GM10266 (cell line): ENCODE measurements around the gene GUK1.
A peak's percentile ranks its signal among the peaks of the same experiment; 100 is the strongest.

Source experiments
- DNase-seq: peaks from one replicate; pipeline ENCODE4 v3.0.0; 2012; ENCODE audit errors: extremely low spot score
- CTCF ChIP-seq: IDR thresholded peaks from 2 replicates; pipeline ENCODE4 v1.5.1; 2012; ENCODE audit warnings: mild to moderate bottlenecking, low read depth; ENCODE audit not compliant: control insufficient read depth, insufficient read depth; ENCODE audit errors: missing control alignments

The GUK1 gene

GRCh38 chr1:228174482-228175315 is 34.6 kb downstream of the GUK1 start:
- peak; percentile 69 for DNase-seq

GRCh38 chr1:228175316-228176023 is 35.4 kb downstream of the GUK1 start:
- no peak for TF ChIP-seq CTCF
- no peak for DNase-seq

More at GRCh38 chr1:228174482-228175315, 34.6 kb downstream of the GUK1 start:
- no peak for TF ChIP-seq CTCF

- no peak for TF ChIP-seq CTCF
Observed at GRCh38 chr1:228176024-228176395, 35.9 kb downstream of the GUK1 start.

GRCh38 chr1:228176461-228177182 is 36.5 kb downstream of the GUK1 start:
- no peak for TF ChIP-seq CTCF
- DNase-seq: no peak

More at GRCh38 chr1:228176024-228176395, 35.9 kb downstream of the GUK1 start:
- no peak for DNase-seq

DNA sequence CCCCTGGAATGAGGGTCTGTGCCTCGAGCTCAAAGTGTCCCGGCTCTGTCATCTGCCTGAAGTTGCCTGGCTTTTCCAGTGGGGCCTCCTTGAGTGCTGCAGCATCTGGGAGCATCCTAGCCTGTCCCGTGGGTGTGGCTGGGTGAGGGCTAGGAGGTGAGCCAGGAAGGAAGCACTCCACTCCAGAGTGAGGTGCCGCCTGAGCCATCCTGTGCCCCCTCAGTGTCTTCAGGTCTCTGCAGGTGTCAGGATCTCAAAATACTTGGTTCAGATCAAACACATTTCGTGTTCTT is 37.0 kb downstream of the GUK1 start:
- TF ChIP-seq CTCF: no peak
- DNase-seq: no peak

DNA sequence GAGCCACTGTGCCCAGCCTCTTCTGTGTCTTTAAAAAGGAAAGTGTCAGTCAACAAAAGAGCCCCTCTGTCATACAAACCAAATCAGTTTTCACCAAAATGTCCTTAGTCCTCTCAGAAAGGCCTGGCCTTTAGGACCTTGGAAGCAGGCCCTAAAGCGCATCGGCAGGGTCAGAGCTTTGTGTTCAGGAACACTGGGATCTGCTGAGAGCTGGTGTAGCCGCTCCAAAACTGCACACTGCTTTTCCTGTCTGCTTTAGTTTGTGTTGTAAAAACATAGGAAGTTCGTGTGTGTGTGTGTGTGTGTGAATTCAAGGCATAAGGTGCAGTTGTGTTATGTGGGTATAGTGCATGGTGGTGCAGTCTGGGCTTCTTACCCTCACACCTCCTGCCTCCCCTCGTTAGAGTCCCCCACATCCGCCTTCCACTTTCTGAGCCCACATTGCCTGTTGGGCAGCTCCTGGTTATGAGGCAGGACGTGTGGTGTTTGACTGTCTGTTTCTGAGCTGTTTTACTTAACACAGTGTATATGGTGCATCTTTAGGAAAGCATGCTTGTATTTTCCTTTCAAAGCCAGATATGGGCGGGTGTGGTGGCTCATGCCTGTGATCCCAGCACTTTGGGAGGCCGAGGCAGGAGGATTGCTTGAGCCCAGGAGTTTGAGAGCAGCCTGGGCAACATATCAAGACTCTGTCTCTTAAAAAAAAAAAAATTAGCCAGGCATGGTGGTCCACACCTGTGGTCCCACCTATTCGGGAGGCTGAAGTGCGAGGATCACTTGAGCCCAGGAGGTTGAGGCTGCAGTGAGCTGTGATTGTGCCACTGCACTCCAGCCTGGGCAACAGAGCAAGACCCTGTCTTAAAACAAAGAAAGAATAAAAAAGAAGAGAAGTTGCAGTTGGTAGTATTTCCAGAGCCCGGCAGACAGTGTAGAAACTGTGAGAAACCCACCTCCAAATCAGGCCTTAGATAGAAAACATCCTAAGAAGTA is 37.9 kb downstream of the GUK1 start:
- no peak for DNase-seq
- TF ChIP-seq CTCF: no peak
